SHP77 (cell line): Measurements from ENCODE around the gene ERCC4.

Source experiments
- DNase-seq, 2 experiments: peaks; one replicate each; lab custom pipeline; 2025; lab: John Stamatoyannopoulos, UW

The ERCC4 gene

GRCh38 chr16:13950821-13951547 is 31.0 kb downstream of the ERCC4 start:
- DNase-seq: no peak

- no peak for DNase-seq
Observed at GRCh38 chr16:13951611-13952010, 31.7 kb downstream of the ERCC4 start.

GRCh38 chr16:13953501-13953900 is 33.5 kb downstream of the ERCC4 start:
- DNase-seq: no peak

GRCh38 chr16:13956635-13957196 is 36.8 kb downstream of the ERCC4 start:
- DNase-seq: no peak

- DNase-seq: peak; percentile 65 to 67
Observed at GRCh38 chr16:13957197-13958078, 37.5 kb downstream of the ERCC4 start.

- no peak for DNase-seq
Observed at GRCh38 chr16:13958474-13958873, 38.5 kb downstream of the ERCC4 start.

GRCh38 chr16:13959626-13960025 is 39.7 kb downstream of the ERCC4 start:
- no peak for DNase-seq

- no peak for DNase-seq
Observed at GRCh38 chr16:13961099-13961811, 41.3 kb downstream of the ERCC4 start.

GRCh38 chr16:13962232-13962631 is 42.3 kb downstream of the ERCC4 start:
- DNase-seq: no peak

- DNase-seq: no peak
Observed at GRCh38 chr16:13968835-13969234, 48.9 kb downstream of the ERCC4 start.

- DNase-seq: no peak
Observed at GRCh38 chr16:13969711-13970110, 49.8 kb downstream of the ERCC4 start.

GRCh38 chr16:13970708-13971422 is 50.9 kb downstream of the ERCC4 start:
- no peak for DNase-seq

GRCh38 chr16:13973321-13974023 is 53.5 kb downstream of the ERCC4 start:
- no peak for DNase-seq

GRCh38 chr16:13977177-13977576 is 57.2 kb downstream of the ERCC4 start:
- no peak for DNase-seq

GRCh38 chr16:13982451-13982850 is 62.5 kb downstream of the ERCC4 start:
- DNase-seq: no peak

- DNase-seq: no peak
Observed at GRCh38 chr16:13983625-13984024, 63.7 kb downstream of the ERCC4 start.

GRCh38 chr16:13984794-13985193 is 64.8 kb downstream of the ERCC4 start:
- no peak for DNase-seq

- DNase-seq: no peak
Observed at GRCh38 chr16:13988038-13988437, 68.1 kb downstream of the ERCC4 start.

GRCh38 chr16:13992322-13992721 is 72.4 kb downstream of the ERCC4 start:
- no peak for DNase-seq

GRCh38 chr16:13992976-13993375 is 73.0 kb downstream of the ERCC4 start:
- no peak for DNase-seq
